ENCODE data around the gene TTC39C.

DNA sequence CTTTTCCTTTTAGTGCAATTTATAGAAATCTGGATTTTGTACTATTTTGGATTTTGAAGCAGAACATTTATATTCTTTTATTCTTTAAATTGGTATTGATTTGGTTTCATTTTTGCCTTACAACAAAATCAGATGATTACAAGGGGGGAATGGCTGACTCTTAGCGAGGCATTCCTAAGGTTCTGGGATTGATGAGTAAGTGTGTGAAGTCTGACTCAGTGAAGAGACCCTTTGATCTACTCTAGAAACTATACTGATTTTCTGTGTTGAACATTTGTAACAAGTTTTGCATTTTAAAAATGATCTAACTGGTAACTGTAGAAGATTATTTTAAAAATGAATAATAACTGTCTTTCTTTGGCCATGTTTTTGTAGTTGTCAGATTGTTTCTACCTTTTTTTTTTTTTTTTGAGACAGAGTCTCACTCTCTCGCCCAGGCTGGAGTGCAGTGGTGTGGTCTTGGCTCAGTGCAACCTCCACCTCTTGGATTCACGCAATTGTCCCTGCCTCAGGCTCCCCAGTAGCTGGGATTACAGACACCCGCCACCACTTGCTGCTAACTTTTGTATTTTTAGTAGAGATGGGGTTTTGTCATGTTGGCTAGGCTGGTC lies 48.7 kb downstream of the TTC39C start:
- TF ChIP-seq, protein P1, sequence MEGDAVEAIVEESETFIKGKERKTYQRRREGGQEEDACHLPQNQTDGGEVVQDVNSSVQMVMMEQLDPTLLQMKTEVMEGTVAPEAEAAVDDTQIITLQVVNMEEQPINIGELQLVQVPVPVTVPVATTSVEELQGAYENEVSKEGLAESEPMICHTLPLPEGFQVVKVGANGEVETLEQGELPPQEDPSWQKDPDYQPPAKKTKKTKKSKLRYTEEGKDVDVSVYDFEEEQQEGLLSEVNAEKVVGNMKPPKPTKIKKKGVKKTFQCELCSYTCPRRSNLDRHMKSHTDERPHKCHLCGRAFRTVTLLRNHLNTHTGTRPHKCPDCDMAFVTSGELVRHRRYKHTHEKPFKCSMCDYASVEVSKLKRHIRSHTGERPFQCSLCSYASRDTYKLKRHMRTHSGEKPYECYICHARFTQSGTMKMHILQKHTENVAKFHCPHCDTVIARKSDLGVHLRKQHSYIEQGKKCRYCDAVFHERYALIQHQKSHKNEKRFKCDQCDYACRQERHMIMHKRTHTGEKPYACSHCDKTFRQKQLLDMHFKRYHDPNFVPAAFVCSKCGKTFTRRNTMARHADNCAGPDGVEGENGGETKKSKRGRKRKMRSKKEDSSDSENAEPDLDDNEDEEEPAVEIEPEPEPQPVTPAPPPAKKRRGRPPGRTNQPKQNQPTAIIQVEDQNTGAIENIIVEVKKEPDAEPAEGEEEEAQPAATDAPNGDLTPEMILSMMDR (conservative IDR thresholded peaks at IDR 0.05; ENCODE audit: low read depth in 2 of 2), result no peak
- TF ChIP-seq EZH2phosphoT487 (IDR thresholded peaks at IDR 0.05; ENCODE audit: unreplicated experiment) (no peak), EZH2 (IDR thresholded peaks at IDR 0.05; ENCODE audit: low read depth, unreplicated experiment) (no peak), POLR2AphosphoS5 (IDR thresholded peaks at IDR 0.05; ENCODE audit: low read depth) (no peak), JUNB (IDR thresholded peaks at IDR 0.05; ENCODE audit: unreplicated experiment) (no peak), CREB1 (CRISPR knock-in tag; IDR thresholded peaks at IDR 0.05; ENCODE audit: low read depth) (no peak), ZNF331 (CRISPR knock-in tag; IDR thresholded peaks at IDR 0.05; ENCODE audit: low read depth) (no peak), STAT1 (IDR thresholded peaks at IDR 0.05; ENCODE audit: unreplicated experiment) (no peak)
- TF ChIP-seq, protein P2, sequence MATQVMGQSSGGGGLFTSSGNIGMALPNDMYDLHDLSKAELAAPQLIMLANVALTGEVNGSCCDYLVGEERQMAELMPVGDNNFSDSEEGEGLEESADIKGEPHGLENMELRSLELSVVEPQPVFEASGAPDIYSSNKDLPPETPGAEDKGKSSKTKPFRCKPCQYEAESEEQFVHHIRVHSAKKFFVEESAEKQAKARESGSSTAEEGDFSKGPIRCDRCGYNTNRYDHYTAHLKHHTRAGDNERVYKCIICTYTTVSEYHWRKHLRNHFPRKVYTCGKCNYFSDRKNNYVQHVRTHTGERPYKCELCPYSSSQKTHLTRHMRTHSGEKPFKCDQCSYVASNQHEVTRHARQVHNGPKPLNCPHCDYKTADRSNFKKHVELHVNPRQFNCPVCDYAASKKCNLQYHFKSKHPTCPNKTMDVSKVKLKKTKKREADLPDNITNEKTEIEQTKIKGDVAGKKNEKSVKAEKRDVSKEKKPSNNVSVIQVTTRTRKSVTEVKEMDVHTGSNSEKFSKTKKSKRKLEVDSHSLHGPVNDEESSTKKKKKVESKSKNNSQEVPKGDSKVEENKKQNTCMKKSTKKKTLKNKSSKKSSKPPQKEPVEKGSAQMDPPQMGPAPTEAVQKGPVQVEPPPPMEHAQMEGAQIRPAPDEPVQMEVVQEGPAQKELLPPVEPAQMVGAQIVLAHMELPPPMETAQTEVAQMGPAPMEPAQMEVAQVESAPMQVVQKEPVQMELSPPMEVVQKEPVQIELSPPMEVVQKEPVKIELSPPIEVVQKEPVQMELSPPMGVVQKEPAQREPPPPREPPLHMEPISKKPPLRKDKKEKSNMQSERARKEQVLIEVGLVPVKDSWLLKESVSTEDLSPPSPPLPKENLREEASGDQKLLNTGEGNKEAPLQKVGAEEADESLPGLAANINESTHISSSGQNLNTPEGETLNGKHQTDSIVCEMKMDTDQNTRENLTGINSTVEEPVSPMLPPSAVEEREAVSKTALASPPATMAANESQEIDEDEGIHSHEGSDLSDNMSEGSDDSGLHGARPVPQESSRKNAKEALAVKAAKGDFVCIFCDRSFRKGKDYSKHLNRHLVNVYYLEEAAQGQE (IDR thresholded peaks at IDR 0.05; ENCODE audit: unreplicated experiment), result no peak

Measured in GM23338 (cell line).